GM18502 (cell line): ENCODE measurements around the gene CFAP141.

Experiments
- ATAC-seq: cut with Tn5 transposase; IDR thresholded peaks from one replicate; pipeline ENCODE4 v1.9.1; 2021; ENCODE audit warnings: mild to moderate bottlenecking; ENCODE audit not compliant: unreplicated experiment, poor library complexity

CFAP141 gene

GRCh38 chr1:154176337-154176736 is 29.8 kb downstream of the CFAP141 start:
- no peak for ATAC-seq

GRCh38 chr1:154174654-154175053 is 31.5 kb downstream of the CFAP141 start:
- ATAC-seq = no peak

DNA sequence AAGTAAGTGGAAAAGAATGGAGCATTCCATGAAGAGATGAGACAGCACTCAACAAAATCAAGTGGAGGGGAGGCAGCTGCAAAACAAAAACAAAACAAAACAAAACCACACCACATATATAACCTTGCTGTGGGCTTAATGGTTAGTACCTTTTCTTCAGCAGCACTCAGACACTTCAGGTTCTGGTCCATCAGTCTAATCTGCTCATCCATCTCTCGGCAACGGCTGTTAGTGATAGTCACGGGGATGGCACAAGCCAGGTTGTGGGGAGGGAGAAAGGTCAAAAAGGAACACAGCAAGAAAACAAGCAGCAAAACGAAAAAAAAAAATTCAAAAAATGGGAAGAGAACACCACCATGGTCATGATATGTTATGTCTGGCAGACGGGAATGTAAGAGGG is 34.3 kb downstream of the CFAP141 start:
- no peak for ATAC-seq

DNA sequence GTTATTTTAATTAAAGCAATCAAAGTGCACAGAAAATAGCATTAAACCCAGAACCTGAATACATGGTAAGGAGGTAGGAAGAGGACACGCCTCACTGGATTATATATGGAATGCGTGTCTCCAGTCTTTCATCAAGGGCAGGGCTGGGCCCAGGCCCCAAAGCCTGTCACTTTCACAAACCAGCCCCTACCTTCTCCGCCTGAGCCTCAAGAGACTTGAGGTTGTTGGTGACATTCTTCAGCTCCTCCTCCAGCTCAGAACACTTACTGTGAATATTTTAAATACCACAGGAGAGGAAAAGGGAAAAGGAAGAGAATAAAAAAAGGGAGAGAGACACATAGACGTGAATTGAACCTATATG is 34.9 kb downstream of the CFAP141 start:
- no peak for ATAC-seq

DNA sequence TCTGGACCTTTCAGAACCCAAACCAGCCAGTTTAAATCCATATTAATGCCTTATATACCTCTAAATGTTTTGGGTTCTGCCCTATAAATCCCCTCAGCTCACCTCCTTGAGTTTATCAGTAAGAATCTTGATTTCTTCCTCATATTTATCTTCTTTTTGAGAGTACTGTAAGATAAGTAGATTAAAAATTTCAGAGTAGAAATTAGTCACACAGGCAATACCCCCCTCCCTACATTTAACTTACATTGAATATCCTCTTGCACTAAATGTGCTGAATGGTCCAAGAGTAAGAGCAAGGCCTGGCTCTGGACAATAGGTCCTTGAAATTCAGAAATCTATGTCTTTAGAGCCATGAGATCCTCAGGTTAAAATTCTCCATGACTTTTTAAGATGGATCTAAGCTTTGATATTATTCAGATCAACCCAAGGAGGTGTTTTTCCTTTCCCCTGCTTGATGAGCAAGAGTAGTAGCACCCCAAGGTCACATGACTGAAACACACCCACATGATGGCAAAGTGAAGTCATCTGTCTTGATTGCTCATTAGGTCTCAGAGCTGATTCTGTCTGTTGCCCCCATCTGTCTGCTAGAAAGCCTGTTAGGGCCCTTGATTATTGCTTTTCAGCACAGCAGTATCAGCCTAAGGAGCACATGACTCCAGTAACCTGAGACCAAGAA is 35.4 kb downstream of the CFAP141 start:
- ATAC-seq = no peak

GRCh38 chr1:154167461-154167860 is 38.7 kb downstream of the CFAP141 start:
- ATAC-seq = no peak

DNA sequence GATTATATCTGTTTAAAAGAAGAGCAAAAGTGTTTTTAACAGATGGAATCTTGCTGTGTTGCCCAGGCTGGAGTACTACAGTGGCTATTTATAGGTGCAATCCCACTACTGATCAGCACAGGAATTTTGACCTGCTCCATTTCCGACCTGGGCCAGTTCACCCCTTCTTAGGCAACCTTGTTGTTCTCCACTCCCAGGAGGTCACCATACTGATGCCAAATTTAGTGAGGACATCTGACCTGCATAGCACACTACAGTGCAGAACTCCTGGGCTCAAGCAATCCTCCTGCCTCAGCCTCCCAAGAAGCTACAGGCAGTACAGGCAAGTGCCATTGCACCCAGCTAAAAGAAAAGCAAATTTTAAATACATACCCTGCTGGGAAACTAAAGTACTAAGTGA is 39.9 kb downstream of the CFAP141 start:
- ATAC-seq = no peak

DNA sequence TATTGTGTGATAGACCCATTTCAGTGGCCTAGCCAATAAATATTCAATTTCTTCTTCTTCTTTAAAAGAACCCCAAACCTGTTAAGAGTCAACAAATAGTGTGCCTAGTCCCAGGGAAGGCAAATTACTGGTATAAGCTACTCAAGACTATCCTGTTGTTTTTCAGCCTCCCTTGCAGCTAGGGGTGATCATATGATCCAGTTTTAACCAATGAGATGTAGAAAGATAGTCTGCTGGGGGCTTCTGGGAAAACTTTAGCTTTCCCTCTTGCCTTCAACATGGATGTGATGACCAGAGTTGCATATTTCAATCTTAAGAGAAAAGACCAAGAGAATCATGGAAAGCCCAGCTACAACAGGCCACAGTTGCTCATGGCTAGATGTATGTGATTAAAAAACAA is 46.6 kb downstream of the CFAP141 start:
- no peak for ATAC-seq

DNA sequence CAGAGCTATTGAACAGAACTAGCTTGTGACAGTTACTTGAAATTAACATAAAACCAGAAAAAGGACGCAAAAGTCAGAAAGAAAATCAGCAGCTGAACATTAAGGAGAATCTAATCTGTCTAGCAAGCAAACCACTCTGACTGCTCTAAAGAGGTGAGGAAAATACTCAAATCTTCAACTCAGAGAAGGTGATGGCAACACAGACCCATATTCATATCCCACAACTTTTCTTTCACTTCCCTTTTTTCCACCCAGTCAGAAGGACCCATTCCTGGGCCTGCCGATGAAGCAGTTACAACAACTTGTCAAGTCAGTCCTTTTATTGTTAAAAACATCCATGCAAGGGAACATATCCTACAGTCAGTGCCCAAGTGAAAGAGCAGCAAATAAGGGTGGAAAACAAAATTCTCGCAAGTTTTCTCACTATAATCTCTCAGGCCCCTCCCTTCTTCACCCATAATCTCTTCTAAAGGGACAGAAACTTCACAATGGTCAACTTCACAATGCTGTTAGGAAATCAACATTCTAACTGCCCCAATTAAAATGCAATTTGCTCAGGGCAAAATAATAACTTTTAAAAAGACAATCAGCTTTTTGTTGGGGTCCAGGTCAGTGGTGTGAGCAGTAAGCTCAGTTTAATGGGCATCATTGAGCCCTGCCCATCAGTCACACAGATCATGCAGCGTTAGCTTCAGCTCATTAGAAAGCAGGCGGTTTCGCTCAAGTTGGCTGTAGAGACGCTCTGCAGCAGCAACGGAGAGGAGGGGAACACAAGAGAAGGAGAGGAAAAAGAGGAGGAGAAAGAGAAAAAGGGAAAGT is 47.6 kb downstream of the CFAP141 start:
- ATAC-seq = no peak

DNA sequence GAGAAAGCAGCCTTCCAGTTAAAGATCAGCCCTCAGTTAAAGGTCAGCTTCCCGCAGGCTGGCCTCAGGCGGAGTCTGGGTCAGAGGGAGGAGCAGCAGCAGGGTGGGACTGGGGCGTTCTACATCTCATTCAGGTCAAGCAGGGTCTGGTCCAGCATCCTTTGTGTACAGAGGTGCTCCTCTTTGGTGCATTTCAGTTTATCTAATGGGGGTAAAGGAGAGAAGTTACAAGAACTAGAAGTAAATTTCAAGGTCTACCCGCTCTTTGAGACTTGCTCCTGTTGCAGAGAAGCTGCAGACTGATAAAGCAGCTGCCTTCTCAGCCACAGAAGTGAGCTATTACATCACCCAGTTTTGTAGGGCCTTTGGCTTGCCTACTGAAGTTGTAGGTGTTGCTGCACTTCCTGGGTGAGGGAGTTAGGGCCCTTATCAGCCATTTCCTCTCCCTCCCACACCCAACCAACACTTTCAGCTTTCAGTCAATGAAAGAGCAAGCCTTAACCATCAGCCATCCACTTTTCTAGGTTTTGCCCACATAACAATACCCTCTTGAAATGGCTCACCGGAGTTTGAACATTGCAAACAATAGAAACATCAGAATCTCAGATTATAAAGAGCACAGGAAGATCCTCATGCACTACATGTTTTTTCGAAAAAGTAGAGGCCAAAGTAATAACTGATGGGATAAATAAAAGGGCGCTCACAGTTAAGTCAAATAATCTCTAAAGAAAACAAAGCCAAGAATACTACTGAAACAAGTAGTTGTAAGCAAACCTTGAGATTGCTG is 48.4 kb downstream of the CFAP141 start:
- ATAC-seq = peak; percentile 80

DNA sequence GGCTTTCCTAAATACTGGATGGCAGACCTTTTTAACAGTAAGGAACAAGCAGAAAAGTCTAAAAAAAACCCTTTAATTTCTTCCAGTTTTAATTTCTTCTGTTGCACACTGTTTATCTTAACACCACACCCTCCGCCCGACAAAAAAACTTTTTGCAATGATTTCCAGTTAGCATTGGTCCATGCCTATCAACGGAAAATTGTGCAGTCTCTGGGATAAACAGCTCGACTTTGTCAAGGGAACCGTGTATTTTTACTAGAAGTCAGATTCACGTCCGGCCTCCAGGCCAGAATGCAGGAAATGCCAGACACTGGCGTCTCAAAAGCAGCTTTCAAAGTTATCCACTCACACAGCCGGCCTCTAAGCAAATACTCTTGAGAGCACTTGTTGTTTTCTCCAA is 50.9 kb downstream of the CFAP141 start:
- ATAC-seq = no peak

DNA sequence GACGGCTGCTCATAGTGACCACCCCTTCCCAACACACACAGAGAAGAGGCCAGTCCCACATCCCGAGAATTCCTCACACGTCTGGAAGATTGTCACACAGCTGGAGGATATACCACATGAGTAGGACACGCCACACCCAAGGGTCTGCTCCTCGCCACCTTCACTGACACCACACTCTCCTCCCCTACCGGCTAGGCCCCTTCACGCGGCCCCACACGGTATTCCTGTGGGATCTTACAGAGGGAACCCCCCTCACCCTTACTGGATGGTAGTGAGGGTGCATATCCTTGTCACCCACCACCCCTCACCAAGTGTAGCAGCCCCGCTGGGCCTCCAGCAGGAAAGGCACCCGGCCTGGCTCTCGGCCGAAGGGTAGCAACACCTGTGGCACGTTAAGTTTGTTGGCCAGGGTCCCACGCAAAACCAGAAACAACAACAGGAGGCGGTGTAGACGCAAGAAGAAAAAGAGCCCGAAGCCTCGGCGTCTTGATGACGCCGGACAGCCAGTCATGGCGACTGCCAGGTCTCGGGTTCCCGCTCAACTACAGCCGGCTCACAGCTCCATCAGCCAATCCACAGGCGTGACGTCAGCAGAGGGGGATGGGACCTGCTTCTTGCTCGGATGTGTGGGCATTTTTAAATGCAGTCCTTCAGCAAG is 51.5 kb downstream of the CFAP141 start, which contains the start of gene NUP210L:
Gene NUP210L (minus strand): TSS at position 540 of the 658 bp plus-strand sequence.
- ATAC-seq = no peak

GRCh38 chr1:154154053-154154452 is 52.1 kb downstream of the CFAP141 start:
- ATAC-seq = no peak

DNA sequence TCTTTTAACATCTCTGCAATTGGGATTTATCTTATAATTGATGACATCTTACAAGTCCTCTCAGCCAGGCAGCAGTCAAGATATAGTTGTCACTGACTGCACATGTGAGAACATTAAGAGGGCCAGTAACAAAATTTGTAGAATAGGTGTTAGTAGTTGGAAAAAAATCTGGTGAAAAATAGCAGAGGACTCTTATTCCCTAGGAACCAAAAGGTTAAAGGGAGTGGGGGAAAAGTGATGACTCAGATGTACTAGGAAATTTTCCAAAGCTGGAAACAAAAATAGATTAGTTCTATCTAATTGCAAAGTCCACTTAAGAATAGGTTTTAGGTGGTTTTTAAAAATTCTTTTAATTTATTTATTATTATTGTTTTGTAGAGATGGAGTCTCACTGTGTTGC is 54.8 kb downstream of the CFAP141 start:
- ATAC-seq = no peak
